ENCODE data around the gene SEMG1.

- TF ChIP-seq, protein P1, sequence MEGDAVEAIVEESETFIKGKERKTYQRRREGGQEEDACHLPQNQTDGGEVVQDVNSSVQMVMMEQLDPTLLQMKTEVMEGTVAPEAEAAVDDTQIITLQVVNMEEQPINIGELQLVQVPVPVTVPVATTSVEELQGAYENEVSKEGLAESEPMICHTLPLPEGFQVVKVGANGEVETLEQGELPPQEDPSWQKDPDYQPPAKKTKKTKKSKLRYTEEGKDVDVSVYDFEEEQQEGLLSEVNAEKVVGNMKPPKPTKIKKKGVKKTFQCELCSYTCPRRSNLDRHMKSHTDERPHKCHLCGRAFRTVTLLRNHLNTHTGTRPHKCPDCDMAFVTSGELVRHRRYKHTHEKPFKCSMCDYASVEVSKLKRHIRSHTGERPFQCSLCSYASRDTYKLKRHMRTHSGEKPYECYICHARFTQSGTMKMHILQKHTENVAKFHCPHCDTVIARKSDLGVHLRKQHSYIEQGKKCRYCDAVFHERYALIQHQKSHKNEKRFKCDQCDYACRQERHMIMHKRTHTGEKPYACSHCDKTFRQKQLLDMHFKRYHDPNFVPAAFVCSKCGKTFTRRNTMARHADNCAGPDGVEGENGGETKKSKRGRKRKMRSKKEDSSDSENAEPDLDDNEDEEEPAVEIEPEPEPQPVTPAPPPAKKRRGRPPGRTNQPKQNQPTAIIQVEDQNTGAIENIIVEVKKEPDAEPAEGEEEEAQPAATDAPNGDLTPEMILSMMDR (IDR thresholded peaks at IDR 0.05): no peak
- no peak for TF ChIP-seq EZH2 (IDR thresholded peaks at IDR 0.05; ENCODE audit: borderline replicate concordance, insufficient read depth, low read depth, low read length, poor library complexity, severe bottlenecking)
Observed at GRCh38 chr20:45157962-45158361, 48.9 kb upstream of the SEMG1 start.
